Stimulated activated naive CD8-positive, alpha-beta T cell treated with anti-CD3 and anti-CD28 coated beads, Interleukin-15, Interleukin-2, amounts not matched to agents 100 U/mL and 50 U/mL, for 24 hours (primary cell): ENCODE results near the gene AIRE.

Source experiments
- ATAC-seq: fragments of 150-1000 bp; cut with Tn5 transposase; one replicate; pipeline ENCODE4 v1.10.0; 2021
- DNase-seq: peaks from one replicate; pipeline ENCODE4 v3.0.0; 2021

AIRE gene

DNA sequence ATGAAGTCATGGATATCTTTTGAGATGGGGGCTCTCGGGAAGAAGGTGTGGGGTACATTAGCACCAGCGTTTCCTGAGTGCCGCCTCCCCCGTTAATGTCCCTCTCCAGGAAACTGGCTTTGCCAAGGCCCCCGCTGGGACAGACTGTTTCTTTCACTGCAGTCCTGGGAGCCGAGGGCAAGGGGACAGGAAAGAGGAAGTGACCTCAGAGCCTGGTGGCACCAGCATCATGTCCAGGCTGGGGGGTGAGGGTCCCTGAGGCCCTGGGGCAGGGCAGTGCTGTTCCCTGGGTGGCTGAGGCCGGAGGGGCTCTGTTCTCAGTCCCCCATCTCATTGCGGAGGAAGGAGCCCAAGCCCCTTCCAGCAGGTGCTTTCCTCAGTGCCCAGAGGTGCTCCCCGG, 20.0 kb downstream of the AIRE start:
- DNase-seq: no peak
- ATAC-seq: no peak

GRCh38 chr21:44306936-44307704, 21.4 kb downstream of the AIRE start:
- ATAC-seq: no peak
- DNase-seq: no peak

DNA sequence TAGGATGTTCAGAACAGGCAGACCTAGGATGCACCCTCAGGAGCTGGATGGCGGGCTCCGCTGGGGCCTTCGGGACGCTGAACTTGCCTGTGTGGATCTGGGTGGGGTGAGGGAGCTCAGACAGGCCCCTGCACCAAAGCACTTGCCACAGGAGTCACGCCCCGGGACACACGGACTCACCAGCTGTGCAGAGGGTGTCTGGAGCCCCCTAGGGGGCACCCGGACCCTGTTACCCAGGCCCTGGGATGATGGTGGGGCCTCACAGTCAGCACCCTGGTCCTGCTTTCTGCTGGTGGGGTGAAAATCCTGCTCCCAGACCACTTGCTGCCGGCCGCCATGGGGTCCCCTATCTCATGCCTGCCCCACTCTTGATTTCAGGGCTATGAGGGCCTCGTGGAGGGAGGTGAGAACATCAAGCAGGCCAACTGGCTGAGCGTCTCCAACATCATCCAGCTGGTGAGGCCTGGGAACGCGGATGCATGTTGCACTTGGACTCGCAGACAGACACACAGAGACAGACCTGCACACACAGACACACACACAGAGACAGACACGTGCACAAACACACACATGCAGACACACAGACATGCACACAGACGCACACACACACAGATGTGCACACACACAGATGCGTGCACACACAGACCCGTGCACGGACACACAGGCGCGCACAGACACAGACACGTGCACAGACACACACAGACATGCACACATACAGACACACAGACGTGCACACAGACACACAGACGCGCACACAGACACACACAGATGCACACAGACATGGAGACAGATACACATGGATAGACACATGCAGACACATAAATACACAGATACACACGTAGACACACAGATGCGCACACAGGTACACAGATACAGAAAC, 25.2 kb downstream of the AIRE start:
- DNase-seq (no peak), ATAC-seq (no peak)

DNA sequence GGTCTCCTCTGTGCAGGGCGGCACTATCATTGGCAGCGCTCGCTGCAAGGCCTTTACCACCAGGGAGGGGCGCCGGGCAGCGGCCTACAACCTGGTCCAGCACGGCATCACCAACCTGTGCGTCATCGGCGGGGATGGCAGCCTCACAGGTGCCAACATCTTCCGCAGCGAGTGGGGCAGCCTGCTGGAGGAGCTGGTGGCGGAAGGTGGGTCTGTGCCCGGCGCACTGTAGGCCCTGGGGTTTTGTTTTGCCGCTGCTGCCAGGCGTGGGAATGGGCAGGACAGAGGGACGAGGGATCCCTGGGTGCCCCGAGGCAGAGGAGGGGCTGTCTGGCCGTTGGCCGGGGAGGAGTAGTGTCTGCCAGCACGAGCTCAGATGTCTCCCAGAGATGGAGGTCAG, 26.4 kb downstream of the AIRE start:
- ATAC-seq: no peak
- no peak for DNase-seq

DNA sequence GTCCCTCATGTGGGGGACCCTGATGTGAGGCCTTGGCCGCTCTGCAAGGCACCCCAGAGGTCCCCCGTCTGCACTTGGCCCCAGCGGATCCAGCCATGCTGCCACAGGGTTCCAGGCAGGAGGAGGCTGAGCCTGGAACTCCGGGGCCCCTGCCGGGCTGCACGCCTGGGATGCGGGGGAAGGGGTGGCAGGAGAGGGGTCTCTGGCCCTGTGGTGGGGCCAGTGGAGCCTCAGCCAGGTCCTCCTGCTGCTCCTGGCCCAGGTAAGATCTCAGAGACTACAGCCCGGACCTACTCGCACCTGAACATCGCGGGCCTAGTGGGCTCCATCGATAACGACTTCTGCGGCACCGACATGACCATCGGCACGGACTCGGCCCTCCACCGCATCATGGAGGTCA, 27.0 kb downstream of the AIRE start:
- DNase-seq (no peak), ATAC-seq (no peak)

GRCh38 chr21:44313451-44313850, 27.8 kb downstream of the AIRE start:
- DNase-seq (no peak), ATAC-seq (no peak)

GRCh38 chr21:44314128-44314527, 28.5 kb downstream of the AIRE start:
- DNase-seq (no peak), ATAC-seq (no peak)

DNA sequence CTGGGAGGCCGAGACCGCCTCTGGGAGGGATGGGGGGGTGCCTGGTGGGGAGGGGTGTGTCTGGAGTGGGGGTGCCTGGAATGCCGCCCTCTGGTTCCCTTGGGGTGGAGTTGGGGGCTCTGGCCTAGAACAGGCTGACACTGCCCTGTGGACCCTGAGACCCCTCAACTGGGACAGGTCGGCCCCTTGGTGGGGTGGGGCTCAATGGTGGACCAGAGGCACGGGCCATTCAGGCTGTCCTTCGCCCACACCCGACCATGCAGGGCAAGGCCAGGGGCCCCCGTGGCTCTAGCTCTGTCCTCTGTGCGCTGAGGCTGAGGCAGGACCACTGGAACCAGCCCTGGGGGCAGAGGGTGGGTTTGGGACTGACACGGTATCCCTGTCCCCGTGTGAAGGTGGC, 28.9 kb downstream of the AIRE start:
- ATAC-seq: no peak
- no peak for DNase-seq

- no peak for ATAC-seq
Observed at GRCh38 chr21:44315691-44316203, 30.1 kb downstream of the AIRE start.

GRCh38 chr21:44316277-44316900, 30.7 kb downstream of the AIRE start:
- DNase-seq (no peak), ATAC-seq (no peak)

More at GRCh38 chr21:44315691-44316203, 30.1 kb downstream of the AIRE start:
- no peak for DNase-seq

DNA sequence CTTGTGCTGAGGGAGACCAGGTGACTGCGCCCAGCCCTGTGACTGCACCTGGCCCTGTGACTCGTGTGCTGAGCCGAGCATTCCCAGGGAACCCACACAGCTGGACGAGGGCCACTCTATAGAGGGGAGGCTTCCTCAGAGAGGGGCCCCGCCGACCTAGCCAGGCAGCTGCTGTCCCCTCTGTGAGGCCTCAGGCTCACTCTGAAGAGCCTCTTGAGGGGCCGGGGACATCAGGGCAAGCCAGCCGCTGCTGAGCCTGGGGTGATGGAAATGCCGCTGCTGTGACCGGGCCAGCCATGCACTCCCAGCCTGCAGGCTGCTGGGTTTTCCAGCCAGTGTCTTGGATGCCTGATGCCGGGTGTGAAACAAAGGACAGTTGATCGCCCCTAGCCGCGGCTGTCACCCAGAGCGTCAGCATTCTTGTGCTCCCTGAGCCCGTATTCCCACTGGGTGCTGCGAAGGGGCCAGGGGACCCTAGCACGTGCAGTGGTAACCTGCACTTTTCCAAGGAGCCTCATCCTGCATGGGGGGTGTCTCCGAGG, 31.6 kb downstream of the AIRE start:
- no peak for ATAC-seq
- no peak for DNase-seq

GRCh38 chr21:44317871-44318270, 32.2 kb downstream of the AIRE start:
- DNase-seq: no peak
- no peak for ATAC-seq

DNA sequence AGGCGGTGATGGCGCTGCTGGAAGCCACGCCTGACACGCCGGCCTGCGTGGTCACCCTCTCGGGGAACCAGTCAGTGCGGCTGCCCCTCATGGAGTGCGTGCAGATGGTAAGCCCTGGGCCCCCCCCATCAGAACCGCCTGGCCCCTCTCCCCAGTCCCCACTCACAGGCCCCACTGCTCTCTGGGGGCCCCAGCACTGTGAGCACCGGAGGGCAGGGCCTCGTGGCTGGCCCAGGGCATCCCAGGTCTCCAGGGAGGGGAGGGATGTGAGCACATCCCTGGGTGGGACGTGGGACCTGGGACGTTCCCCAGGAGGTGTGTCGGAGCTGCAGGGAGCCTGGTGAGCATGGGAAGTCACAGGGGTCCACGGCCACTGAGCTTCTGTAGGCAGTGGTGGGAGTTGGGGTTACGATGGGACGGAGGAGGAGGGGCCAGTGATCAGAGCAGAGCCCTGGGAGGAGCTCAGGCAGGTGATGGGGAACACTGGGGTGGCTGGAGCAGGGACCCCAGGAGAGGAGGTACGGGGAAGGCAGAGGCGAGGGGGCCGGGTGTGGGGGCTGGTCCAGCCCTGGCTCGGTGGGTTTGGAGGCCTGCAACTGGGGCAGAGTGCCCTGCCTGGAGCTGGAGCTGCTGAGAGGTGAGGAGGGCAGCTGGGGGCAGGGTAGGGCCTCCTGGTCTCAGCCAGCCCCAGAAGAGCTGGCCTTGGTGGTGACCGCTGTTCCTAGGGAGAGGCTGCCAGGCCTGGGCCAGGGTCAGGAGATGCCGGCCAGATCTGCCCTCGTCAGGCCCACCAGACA, 33.0 kb downstream of the AIRE start:
- ATAC-seq: no peak

GRCh38 chr21:44319407-44320065, 33.9 kb downstream of the AIRE start:
- ATAC-seq: no peak
- DNase-seq: no peak

More for the DNA sequence above, 33.0 kb downstream of the AIRE start:
- DNase-seq: no peak

DNA sequence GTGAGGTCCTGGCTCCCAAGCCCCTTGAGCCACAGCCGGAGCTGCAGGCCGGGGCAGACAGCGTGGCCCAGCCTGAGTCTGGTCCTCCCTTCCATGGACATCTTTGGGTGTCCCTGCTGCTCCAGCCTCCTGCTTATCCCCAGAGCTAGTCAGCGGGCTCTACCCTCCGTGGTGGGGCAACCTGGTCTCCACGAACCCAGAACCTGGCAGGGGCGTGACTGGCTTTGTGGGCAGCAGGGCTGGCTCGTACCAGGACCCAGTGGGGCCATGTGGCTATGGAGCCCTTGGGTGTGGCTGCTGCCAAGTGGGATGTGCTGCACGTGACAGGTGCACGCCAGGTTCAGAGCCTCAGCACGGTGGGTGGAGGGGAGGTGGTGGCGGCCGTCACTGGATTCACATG, 35.2 kb downstream of the AIRE start:
- no peak for DNase-seq
- no peak for ATAC-seq

- ATAC-seq (no peak), DNase-seq (no peak)
Observed at GRCh38 chr21:44321846-44322450, 36.3 kb downstream of the AIRE start.

DNA sequence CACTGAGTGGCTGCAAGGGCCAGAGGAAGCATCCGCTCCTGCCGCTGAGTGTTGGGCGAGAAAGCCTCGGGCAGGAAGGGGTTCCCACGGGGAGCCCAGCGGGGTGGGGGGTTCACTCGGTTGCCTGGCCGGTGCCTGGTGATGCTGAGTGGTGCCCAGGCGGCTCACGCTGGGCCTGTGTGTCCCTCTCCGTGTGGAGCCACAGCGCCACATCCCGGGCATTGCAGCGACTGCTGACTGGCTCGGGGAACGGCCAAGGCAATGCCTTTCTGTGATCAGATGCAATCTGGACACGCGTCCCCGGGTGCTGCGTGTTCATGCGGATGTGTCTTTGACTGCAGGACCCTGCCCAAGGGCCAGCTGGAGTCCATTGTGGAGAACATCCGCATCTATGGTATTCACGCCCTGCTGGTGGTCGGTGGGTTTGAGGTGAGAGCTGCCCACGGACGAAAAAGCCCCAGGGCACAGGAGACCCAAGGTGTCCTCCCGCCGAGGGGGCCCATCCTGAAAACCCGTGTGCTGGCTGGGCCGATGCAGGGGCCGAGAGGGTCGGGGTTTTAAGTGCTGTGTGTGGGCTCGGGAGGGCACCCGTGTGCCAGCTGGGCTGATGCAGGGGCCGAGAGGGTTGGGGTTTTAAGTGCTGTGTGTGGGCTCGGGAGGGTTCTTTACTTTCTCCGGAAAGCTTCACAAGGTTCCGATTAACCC, 37.1 kb downstream of the AIRE start:
- DNase-seq: no peak
- ATAC-seq: no peak

DNA sequence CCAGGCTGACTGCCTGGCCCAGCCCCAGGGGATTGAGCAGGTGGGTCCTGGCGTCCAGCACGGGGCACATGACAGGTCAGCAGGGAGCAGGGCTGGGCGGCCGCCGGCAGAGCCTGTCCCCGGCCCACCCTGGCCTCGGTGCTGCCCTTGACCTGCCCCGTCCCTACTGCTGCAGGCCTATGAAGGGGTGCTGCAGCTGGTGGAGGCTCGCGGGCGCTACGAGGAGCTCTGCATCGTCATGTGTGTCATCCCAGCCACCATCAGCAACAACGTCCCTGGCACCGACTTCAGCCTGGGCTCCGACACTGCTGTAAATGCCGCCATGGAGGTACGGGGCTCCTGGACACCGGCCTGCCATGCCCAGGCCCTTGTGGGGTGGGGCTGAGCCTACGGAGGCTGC, 37.9 kb downstream of the AIRE start:
- ATAC-seq: no peak

DNA sequence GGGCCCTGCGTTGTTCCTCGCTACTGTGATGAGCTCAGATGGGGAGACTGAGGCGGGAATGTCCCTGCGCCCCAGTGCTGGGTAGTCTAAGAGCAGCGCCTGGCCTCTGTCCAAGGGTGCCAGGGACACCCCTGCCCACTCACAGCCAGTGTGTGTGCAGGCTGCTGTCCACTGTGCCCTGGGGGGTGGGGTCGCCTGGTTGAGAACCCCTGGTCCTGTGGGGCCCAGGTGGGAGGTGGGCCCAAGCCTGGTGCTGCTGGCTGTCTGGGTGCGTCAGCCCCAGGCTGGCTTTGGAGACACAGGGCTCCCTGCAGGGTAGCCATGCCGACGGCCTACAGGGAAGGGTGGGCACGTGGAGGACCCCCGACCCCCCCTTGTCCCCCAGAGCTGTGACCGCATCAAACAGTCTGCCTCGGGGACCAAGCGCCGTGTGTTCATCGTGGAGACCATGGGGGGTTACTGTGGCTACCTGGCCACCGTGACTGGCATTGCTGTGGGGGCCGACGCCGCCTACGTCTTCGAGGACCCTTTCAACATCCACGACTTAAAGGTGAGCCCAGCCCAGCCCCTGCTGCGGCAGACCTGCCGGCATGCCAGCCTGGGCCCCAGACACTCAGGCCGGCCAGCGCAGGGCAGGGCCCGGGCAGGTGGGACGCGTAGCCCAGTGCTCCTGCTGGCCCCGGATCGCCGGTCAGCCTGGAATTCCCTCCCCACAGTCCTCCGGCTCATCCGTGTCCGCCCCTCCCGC, 38.6 kb downstream of the AIRE start:
- no peak for ATAC-seq
- DNase-seq: no peak

More for the DNA sequence above, 37.9 kb downstream of the AIRE start:
- DNase-seq: no peak

DNA sequence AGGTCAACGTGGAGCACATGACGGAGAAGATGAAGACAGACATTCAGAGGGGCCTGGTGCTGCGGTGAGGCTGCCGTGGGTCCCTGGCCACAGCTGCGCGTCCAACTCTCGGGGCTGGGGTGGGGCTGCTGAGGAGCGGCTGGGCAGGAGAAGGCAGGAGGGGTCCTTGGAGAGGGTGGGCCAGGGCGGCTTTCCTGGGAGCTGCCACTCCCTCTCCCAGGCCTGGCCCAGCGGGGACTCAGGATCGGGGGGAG, 39.1 kb downstream of the AIRE start:
- ATAC-seq: no peak
- no peak for DNase-seq
